Measurements from ENCODE around the gene KSR1.
A peak's percentile ranks its signal among the peaks of the same experiment; 100 is the strongest.

Gene KSR1

GRCh38 chr17:27540318-27541101 lies 84.3 kb downstream of the KSR1 start:
- peaks cover 0 to 7% (median 0%) of the 10 kb centered on the region in 11 experiments; a peak in 6 of 22 replicates for H3K27me3 ChIP-seq
- peak overlapping the region in 2 of 11 experiments; percentile 23 to 47; a peak in 2 of 22 replicates for H3K9ac ChIP-seq
- no peaks in the 10 kb centered on the region for H3K9me3 ChIP-seq (replicated peaks in 1 of 11)
- no peaks in the 10 kb centered on the region for H3K36me3 ChIP-seq
- H3K27ac ChIP-seq, result peak overlapping the region in 2 of 11 experiments; percentile 16 to 47; a peak in 2 of 22 replicates
- H3K4me2 ChIP-seq, result peak overlapping the region; percentile 8 to 85 (median 45); a peak in 18 of 22 replicates
- H4K20me1 ChIP-seq, result peaks cover 35 to 92% (median 73%) of the 10 kb centered on the region in 11 experiments; a peak in 21 of 22 replicates
- H3K4me1 ChIP-seq, result peaks cover 26 to 47% (median 33%) of the 10 kb centered on the region in 10 experiments
- H3K4me3 ChIP-seq, result no peak overlapping the region
- 0 out of 22 replicates have a peak, but pooled peaks of 1 of the 11 experiments have one; percentile 37 for TF ChIP-seq Cebpa-rat (IDR thresholded peaks at IDR 0.05)

- Histone ChIP-seq H3K9ac (no peak overlapping the region), H4K20me1 (peaks cover 45 to 92% (median 78%) of the 10 kb centered on the region in 11 experiments; a peak in 21 of 22 replicates), H3K4me2 (peak overlapping the region in 8 of 11 experiments; percentile 7 to 85 (median 45); a peak in 12 of 22 replicates), H3K4me3 (no peak overlapping the region), H3K27ac (no peak overlapping the region), H3K27me3 (peaks cover 0 to 9% (median 0%) of the 10 kb centered on the region in 11 experiments; a peak in 7 of 22 replicates), H3K4me1 (peaks cover 35 to 56% (median 43%) of the 10 kb centered on the region in 10 experiments), H3K9me3 (replicated peaks in 1 of 11) (no peaks in the 10 kb centered on the region), H3K36me3 (no peaks in the 10 kb centered on the region)
- no peak for TF ChIP-seq Cebpa-rat (IDR thresholded peaks at IDR 0.05)
Observed at GRCh38 chr17:27541301-27542023, 85.2 kb downstream of the KSR1 start.

GRCh38 chr17:27542841-27543463 lies 86.7 kb downstream of the KSR1 start:
- Histone ChIP-seq H3K4me3 (no peak overlapping the region), H3K27me3 (peaks cover 0 to 11% (median 0%) of the 10 kb centered on the region in 11 experiments; a peak in 7 of 22 replicates), H4K20me1 (peaks cover 48 to 100% (median 90%) of the 10 kb centered on the region in 11 experiments; a peak in 21 of 22 replicates), H3K4me1 (peaks cover 50 to 69% (median 58%) of the 10 kb centered on the region in 10 experiments), H3K9ac (no peak overlapping the region), H3K9me3 (replicated peaks in 1 of 11) (no peaks in the 10 kb centered on the region), H3K36me3 (no peaks in the 10 kb centered on the region), H3K27ac (no peak overlapping the region), H3K4me2 (peak overlapping the region in 1 of 11 experiments; percentile 11; a peak in 2 of 22 replicates)
- TF ChIP-seq Cebpa-rat (IDR thresholded peaks at IDR 0.05), result no peak

GRCh38 chr17:27543464-27543856 lies 87.2 kb downstream of the KSR1 start:
- H3K27ac ChIP-seq, result no peak overlapping the region
- TF ChIP-seq Cebpa-rat (IDR thresholded peaks at IDR 0.05), result no peak
- no peak overlapping the region for H3K9ac ChIP-seq
- H4K20me1 ChIP-seq, result peaks cover 48 to 100% (median 86%) of the 10 kb centered on the region in 11 experiments; a peak in 21 of 22 replicates
- peaks cover 50 to 69% (median 60%) of the 10 kb centered on the region in 10 experiments for H3K4me1 ChIP-seq
- H3K9me3 ChIP-seq (replicated peaks in 1 of 11), result no peaks in the 10 kb centered on the region
- H3K4me3 ChIP-seq, result no peak overlapping the region
- H3K27me3 ChIP-seq, result peaks cover 0 to 11% (median 0%) of the 10 kb centered on the region in 11 experiments; a peak in 7 of 22 replicates
- peak overlapping the region in 2 of 11 experiments; percentile 11 to 86; a peak in 1 of 22 replicates for H3K4me2 ChIP-seq
- no peaks in the 10 kb centered on the region for H3K36me3 ChIP-seq

GRCh38 chr17:27543958-27544349 lies 87.7 kb downstream of the KSR1 start:
- Histone ChIP-seq H3K4me2 (peak overlapping the region; percentile 68 to 95 (median 88); a peak in 20 of 22 replicates), H3K36me3 (no peaks in the 10 kb centered on the region), H3K27me3 (peaks cover 0 to 11% (median 0%) of the 10 kb centered on the region in 11 experiments; a peak in 7 of 22 replicates), H4K20me1 (peaks cover 48 to 97% (median 83%) of the 10 kb centered on the region in 11 experiments; a peak in 21 of 22 replicates), H3K9ac (no peak overlapping the region), H3K27ac (0 out of 22 replicates have a peak overlapping the region, but pooled peaks of 1 of the 11 experiments have one; percentile 8), H3K9me3 (replicated peaks in 1 of 11) (no peaks in the 10 kb centered on the region), H3K4me1 (peaks cover 50 to 69% (median 60%) of the 10 kb centered on the region in 10 experiments), H3K4me3 (no peak overlapping the region)
- no peak for TF ChIP-seq Cebpa-rat (IDR thresholded peaks at IDR 0.05)

GRCh38 chr17:27544350-27545131 lies 88.3 kb downstream of the KSR1 start:
- Histone ChIP-seq H4K20me1 (peaks cover 47 to 97% (median 79%) of the 10 kb centered on the region in 11 experiments; a peak in 21 of 22 replicates), H3K4me1 (peaks cover 50 to 63% (median 60%) of the 10 kb centered on the region in 10 experiments), H3K27me3 (peaks cover 0 to 11% (median 0%) of the 10 kb centered on the region in 11 experiments; a peak in 7 of 22 replicates), H3K9ac (peak overlapping the region in 5 of 11 experiments; percentile 0 to 18 (median 6); a peak in 5 of 22 replicates), H3K4me2 (peak overlapping the region; percentile 68 to 95 (median 88)), H3K9me3 (replicated peaks in 1 of 11) (no peaks in the 10 kb centered on the region), H3K27ac (peak overlapping the region in 2 of 11 experiments; percentile 1 to 8; a peak in 2 of 22 replicates), H3K36me3 (no peaks in the 10 kb centered on the region), H3K4me3 (peak overlapping the region in 1 of 10 experiments; percentile 21; a peak in 1 of 20 replicates)
- no peak for TF ChIP-seq Cebpa-rat (IDR thresholded peaks at IDR 0.05)

GRCh38 chr17:27545562-27546229 lies 89.4 kb downstream of the KSR1 start:
- H3K4me2 ChIP-seq, result peak overlapping the region; percentile 68 to 95 (median 88)
- peaks cover 44 to 57% (median 50%) of the 10 kb centered on the region in 10 experiments for H3K4me1 ChIP-seq
- H3K9me3 ChIP-seq (replicated peaks in 1 of 11), result no peaks in the 10 kb centered on the region
- peaks cover 44 to 89% (median 68%) of the 10 kb centered on the region in 11 experiments; a peak in 21 of 22 replicates for H4K20me1 ChIP-seq
- H3K27ac ChIP-seq, result peak overlapping the region in 1 of 11 experiments; percentile 1; a peak in 1 of 22 replicates
- peaks cover 0 to 5% (median 0%) of the 10 kb centered on the region in 11 experiments; a peak in 2 of 22 replicates for H3K36me3 ChIP-seq
- H3K9ac ChIP-seq, result peak overlapping the region in 6 of 11 experiments; percentile 0 to 32 (median 6); a peak in 4 of 22 replicates
- H3K4me3 ChIP-seq, result no peak overlapping the region; a peak in 1 of 20 replicates
- peaks cover 0 to 11% (median 0%) of the 10 kb centered on the region in 11 experiments; a peak in 7 of 22 replicates for H3K27me3 ChIP-seq
- no peak for TF ChIP-seq Cebpa-rat (IDR thresholded peaks at IDR 0.05)
